ENCODE measurements around the gene NELL1.

NELL1 gene

GRCh38 chr11:21485426-21485825, 816.0 kb downstream of the NELL1 start:
- no peak for ATAC-seq
- TF ChIP-seq BACH2 (CRISPR knock-in tag; IDR thresholded peaks at IDR 0.05; ENCODE audit: borderline replicate concordance) (no peak), SNAI2 (CRISPR knock-in tag; IDR thresholded peaks at IDR 0.05) (no peak), GLIS3 (CRISPR knock-in tag; IDR thresholded peaks at IDR 0.05) (no peak)

DNA sequence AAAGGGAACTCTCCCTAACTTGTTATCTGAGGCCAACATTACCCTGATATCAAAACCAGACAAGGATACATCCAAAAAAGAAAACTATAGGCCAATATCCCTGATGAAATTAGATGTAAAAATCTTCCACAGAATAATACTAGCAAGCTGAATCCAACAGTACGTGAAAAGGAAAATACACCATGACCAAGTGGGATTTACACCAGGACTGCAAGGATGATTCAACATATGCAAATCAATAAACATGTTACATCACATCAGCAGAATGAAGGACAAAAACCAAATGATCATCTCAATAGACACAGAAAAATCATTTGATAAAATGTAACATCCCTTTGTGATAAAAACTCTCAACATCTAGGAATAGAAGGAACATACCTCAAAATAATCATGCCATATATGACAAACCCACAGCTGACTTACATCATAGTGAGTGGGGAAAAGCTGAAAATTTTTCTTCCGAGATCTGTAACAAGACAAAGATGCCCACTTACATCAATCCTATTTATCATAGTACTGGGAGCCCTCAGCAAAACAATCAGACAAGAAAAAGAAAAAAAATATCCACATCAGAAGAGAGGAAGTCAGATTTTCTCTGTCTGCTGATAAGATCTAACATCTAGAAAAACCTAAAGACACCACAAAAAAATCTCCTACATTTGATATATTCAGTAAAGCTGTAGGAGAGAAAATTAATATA, 820.2 kb downstream of the NELL1 start:
- ATAC-seq: no peak
- TF ChIP-seq ZFP30 (CRISPR knock-in tag; IDR thresholded peaks at IDR 0.05): no peak
- no peak for TF ChIP-seq ZNF565 (CRISPR knock-in tag; conservative IDR thresholded peaks at IDR 0.05; ENCODE audit: low read depth)
- no peak for TF ChIP-seq ZNF8 (CRISPR knock-in tag; IDR thresholded peaks at IDR 0.05)
- no peak for TF ChIP-seq TOX (CRISPR knock-in tag; IDR thresholded peaks at IDR 0.05; ENCODE audit: borderline replicate concordance)
- no peak for TF ChIP-seq SNAI2 (CRISPR knock-in tag; IDR thresholded peaks at IDR 0.05)
- TF ChIP-seq PATZ1 (CRISPR knock-in tag; IDR thresholded peaks at IDR 0.05; ENCODE audit: borderline replicate concordance): no peak
- no peak for TF ChIP-seq ZFP3 (CRISPR knock-in tag; IDR thresholded peaks at IDR 0.05)
- TF ChIP-seq ARNTL (CRISPR knock-in tag; IDR thresholded peaks at IDR 0.05; ENCODE audit: borderline replicate concordance, low read depth): no peak
- no peak for TF ChIP-seq CSRNP3 (CRISPR knock-in tag; IDR thresholded peaks at IDR 0.05)
- TF ChIP-seq, protein P1, sequence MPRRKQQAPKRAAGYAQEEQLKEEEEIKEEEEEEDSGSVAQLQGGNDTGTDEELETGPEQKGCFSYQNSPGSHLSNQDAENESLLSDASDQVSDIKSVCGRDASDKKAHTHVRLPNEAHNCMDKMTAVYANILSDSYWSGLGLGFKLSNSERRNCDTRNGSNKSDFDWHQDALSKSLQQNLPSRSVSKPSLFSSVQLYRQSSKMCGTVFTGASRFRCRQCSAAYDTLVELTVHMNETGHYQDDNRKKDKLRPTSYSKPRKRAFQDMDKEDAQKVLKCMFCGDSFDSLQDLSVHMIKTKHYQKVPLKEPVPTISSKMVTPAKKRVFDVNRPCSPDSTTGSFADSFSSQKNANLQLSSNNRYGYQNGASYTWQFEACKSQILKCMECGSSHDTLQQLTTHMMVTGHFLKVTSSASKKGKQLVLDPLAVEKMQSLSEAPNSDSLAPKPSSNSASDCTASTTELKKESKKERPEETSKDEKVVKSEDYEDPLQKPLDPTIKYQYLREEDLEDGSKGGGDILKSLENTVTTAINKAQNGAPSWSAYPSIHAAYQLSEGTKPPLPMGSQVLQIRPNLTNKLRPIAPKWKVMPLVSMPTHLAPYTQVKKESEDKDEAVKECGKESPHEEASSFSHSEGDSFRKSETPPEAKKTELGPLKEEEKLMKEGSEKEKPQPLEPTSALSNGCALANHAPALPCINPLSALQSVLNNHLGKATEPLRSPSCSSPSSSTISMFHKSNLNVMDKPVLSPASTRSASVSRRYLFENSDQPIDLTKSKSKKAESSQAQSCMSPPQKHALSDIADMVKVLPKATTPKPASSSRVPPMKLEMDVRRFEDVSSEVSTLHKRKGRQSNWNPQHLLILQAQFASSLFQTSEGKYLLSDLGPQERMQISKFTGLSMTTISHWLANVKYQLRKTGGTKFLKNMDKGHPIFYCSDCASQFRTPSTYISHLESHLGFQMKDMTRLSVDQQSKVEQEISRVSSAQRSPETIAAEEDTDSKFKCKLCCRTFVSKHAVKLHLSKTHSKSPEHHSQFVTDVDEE (CRISPR knock-in tag; IDR thresholded peaks at IDR 0.05): no peak
- no peak for TF ChIP-seq PPARA (CRISPR knock-in tag; IDR thresholded peaks at IDR 0.05; ENCODE audit: borderline replicate concordance)

DNA sequence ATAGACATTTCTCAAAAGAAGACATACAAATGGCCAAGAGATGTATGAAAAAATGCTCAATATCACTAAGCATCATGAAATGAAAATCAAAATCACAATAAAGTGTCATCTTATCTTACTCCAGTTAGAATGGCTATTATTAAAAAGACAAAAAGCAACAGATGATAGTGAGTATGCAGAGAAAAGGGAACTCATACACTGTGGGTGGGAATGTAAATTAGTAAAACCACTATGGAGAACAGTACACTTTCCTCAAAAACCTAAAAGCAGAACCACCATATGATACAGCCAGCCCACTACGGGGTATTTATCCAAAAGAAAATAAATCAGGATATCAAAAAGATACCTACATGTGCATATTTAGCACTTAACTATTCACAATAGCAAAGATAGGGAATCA, 823.5 kb downstream of the NELL1 start:
- TF ChIP-seq ZC3H10 (CRISPR knock-in tag; IDR thresholded peaks at IDR 0.05) (no peak), ZFP3 (CRISPR knock-in tag; IDR thresholded peaks at IDR 0.05) (no peak), TOX (CRISPR knock-in tag; IDR thresholded peaks at IDR 0.05; ENCODE audit: borderline replicate concordance) (no peak), ARNTL (CRISPR knock-in tag; IDR thresholded peaks at IDR 0.05; ENCODE audit: borderline replicate concordance, low read depth) (no peak), ZNF8 (CRISPR knock-in tag; IDR thresholded peaks at IDR 0.05) (no peak), ESRRG (CRISPR knock-in tag; IDR thresholded peaks at IDR 0.05) (no peak)
- no peak for ATAC-seq

- TF ChIP-seq CSDC2 (CRISPR knock-in tag; IDR thresholded peaks at IDR 0.05) (no peak), CSRNP3 (CRISPR knock-in tag; IDR thresholded peaks at IDR 0.05) (no peak), ZC3H10 (CRISPR knock-in tag; IDR thresholded peaks at IDR 0.05) (no peak), ZNF8 (CRISPR knock-in tag; IDR thresholded peaks at IDR 0.05) (no peak), SNAI2 (CRISPR knock-in tag; IDR thresholded peaks at IDR 0.05) (no peak), ZFP30 (CRISPR knock-in tag; IDR thresholded peaks at IDR 0.05) (no peak), PPARA (CRISPR knock-in tag; IDR thresholded peaks at IDR 0.05; ENCODE audit: borderline replicate concordance) (no peak), ZNF565 (CRISPR knock-in tag; conservative IDR thresholded peaks at IDR 0.05; ENCODE audit: low read depth) (no peak), CREB5 (CRISPR knock-in tag; IDR thresholded peaks at IDR 0.05; ENCODE audit: low read depth) (no peak), RARB (CRISPR knock-in tag; IDR thresholded peaks at IDR 0.05) (no peak), ARNTL (CRISPR knock-in tag; IDR thresholded peaks at IDR 0.05; ENCODE audit: borderline replicate concordance, low read depth) (no peak), ESRRG (CRISPR knock-in tag; IDR thresholded peaks at IDR 0.05) (no peak)
- TF ChIP-seq, protein P1 (CRISPR knock-in tag; IDR thresholded peaks at IDR 0.05): no peak
- no peak for ATAC-seq
These were observed 825.6 kb downstream of the NELL1 start for GRCh38 chr11:21494946-21495345.

Data from SK-N-SH treated with all-trans-retinoic acid at 6 μM for 48 hours (cell line).